Islet precursor cell (in vitro differentiated cells): ENCODE results near the gene PAGE2B.

Source experiments
- DNase-seq: peaks from one replicate; pipeline ENCODE4 v3.0.0-alpha.2; 2018

The PAGE2B gene

GRCh38 chrX:55111578-55112254 lies 36.9 kb downstream of the PAGE2B start:
- DNase-seq: no peak

GRCh38 chrX:55116589-55116988 lies 41.8 kb downstream of the PAGE2B start:
- peak; percentile 67 for DNase-seq

GRCh38 chrX:55118574-55118973 lies 43.7 kb downstream of the PAGE2B start:
- no peak for DNase-seq

GRCh38 chrX:55119271-55119670 lies 44.4 kb downstream of the PAGE2B start:
- no peak for DNase-seq

- DNase-seq: no peak
Observed at GRCh38 chrX:55119712-55120111, 44.9 kb downstream of the PAGE2B start.

GRCh38 chrX:55120761-55121358 lies 46.0 kb downstream of the PAGE2B start:
- peak; percentile 58 for DNase-seq

GRCh38 chrX:55123900-55124299 lies 49.1 kb downstream of the PAGE2B start:
- DNase-seq: no peak

GRCh38 chrX:55127692-55128091 lies 52.9 kb downstream of the PAGE2B start:
- no peak for DNase-seq
